T-cell (primary cell): ENCODE measurements around the gene MEGF8. TPM values are rescaled to one million over a fixed set of nuclear protein-coding genes. Genes with fewer than 3 reads are reported as not detected.

Experiments used
- ATAC-seq, 4 experiments: fragments of 200-7000 bp in 3 of 4; fragments of 150-1000 bp in 1 of 4; cut with Tn5 transposase; replicated peaks in 1 of 4; 1 replicate in 3 of 4; 2 replicates in 1 of 4; pipeline ENCODE4 v1.10.0; 2021; ENCODE audit warnings: moderate library complexity in 3 of 4, mild to moderate bottlenecking in 2 of 4, moderate number of reproducible peaks in 1 of 4
- CTCF ChIA-PET, 2 donors: fragments of 300-600 bp; sonication (Branson Sonifier 250); formaldehyde crosslinking; loops; one replicate each; lab custom pipeline; 2022; ENCODE audit warnings: antibody characterized with exemption in 2 of 2; lab: Charles Lee
- POLR2A ChIA-PET, 2 donors: fragments of 300-600 bp; sonication (Branson Sonifier 250); formaldehyde crosslinking; loops; one replicate each; lab custom pipeline; 2022; ENCODE audit warnings: antibody characterized with exemption in 2 of 2; lab: Charles Lee
- DNase-seq, 35 experiments: peaks; one replicate each; pipeline versions ENCODE4 v3.0.0 to v3.0.0-alpha.2; 2013 to 2023
- H3K27ac ChIP-seq: one replicate; pipeline ENCODE4 v1.5.1; 2013; ENCODE audit warnings: low read length
- H3K27me3 ChIP-seq, 2 experiments: replicated peaks in 1 of 2; 1 replicate in 1 of 2; 2 replicates in 1 of 2; pipeline versions ENCODE4 v1.6.1 to v1.7.0; 2013; ENCODE audit warnings: low read length in 1 of 2, mixed read lengths in 1 of 2; ENCODE audit not compliant: control insufficient read depth in 2 of 2, insufficient read depth in 2 of 2; ENCODE audit errors: extremely low read depth in 1 of 2
- H3K36me3 ChIP-seq, 2 donors: 1 replicate in 1 of 2; 2 replicates in 1 of 2; pipeline versions ENCODE4 v1.6.1 to v1.7.0; 2013; ENCODE audit warnings: low read length in 1 of 2; ENCODE audit not compliant: control insufficient read depth in 2 of 2, insufficient read depth in 1 of 2; ENCODE audit errors: extremely low read depth in 1 of 2
- H3K4me1 ChIP-seq, 2 experiments: 1 replicate in 1 of 2; 2 replicates in 1 of 2; pipeline versions ENCODE4 v1.6.1 to v1.7.0; 2013; ENCODE audit warnings: low read length in 2 of 2, mixed read lengths in 1 of 2; ENCODE audit not compliant: insufficient read depth in 2 of 2, control insufficient read depth in 1 of 2; ENCODE audit errors: extremely low read depth in 1 of 2
- H3K4me3 ChIP-seq, 2 donors: 1 replicate in 1 of 2; 2 replicates in 1 of 2; pipeline versions ENCODE4 v1.5.1 to v1.7.0; 2013; ENCODE audit warnings: mild to moderate bottlenecking in 2 of 2, low read length in 1 of 2, moderate library complexity in 1 of 2; ENCODE audit not compliant: control insufficient read depth in 1 of 2; ENCODE audit errors: extremely low read depth in 1 of 2
- H3K9me3 ChIP-seq: 2 replicates; pipeline ENCODE4 v1.7.0; 2013
- H3K27ac Mint-ChIP-seq, 2 donors: one replicate each; pipeline ENCODE4 v1.8.0; 2020 to 2021; ENCODE audit warnings: mild to moderate bottlenecking in 2 of 2, mixed read lengths in 2 of 2
- H3K27me3 Mint-ChIP-seq, 2 donors: one replicate each; pipeline ENCODE4 v1.8.0; 2021 to 2022; ENCODE audit warnings: mixed read lengths in 2 of 2
- H3K36me3 Mint-ChIP-seq: one replicate; pipeline ENCODE4 v1.8.0; 2021; ENCODE audit warnings: mixed read lengths
- H3K4me1 Mint-ChIP-seq, 3 donors: one replicate each; pipeline ENCODE4 v1.8.0; 2020 to 2022; ENCODE audit warnings: mixed read lengths in 3 of 3, mild to moderate bottlenecking in 1 of 3
- H3K4me3 Mint-ChIP-seq, 3 donors: one replicate each; pipeline ENCODE4 v1.8.0; 2020 to 2022; ENCODE audit warnings: mild to moderate bottlenecking in 3 of 3, mixed read lengths in 3 of 3, moderate library complexity in 3 of 3
- H3K9me3 Mint-ChIP-seq, 3 donors: one replicate each; pipeline ENCODE4 v1.8.0; 2020 to 2022; ENCODE audit warnings: mixed read lengths in 3 of 3
- WGBS: methylation state at CpG from one replicate; pipeline ENCODE4 v1.1.5; 2013; ENCODE audit warnings: missing lambda C conversion rate; ENCODE audit not compliant: insufficient coverage; 5-methylcytosine and 5-hydroxymethylcytosine counted together
- total RNA-seq, 35 experiments: library from RNA in 6 of 35; stranded (reverse) in 6 of 35; fragments of 120-200 nt in 1 of 35; gene quantifications; one replicate each; pipeline versions ENCODE4 v1.2.1 to v1.2.4 and lab custom pipeline; 2013 to 2026

MEGF8 gene
- total RNA-seq, 5 donors from 2014 or later (not counting 1 experiment from before 2014, with no cell fraction given): 5.2 to 11.4 (median 9.6) TPM

DNA sequence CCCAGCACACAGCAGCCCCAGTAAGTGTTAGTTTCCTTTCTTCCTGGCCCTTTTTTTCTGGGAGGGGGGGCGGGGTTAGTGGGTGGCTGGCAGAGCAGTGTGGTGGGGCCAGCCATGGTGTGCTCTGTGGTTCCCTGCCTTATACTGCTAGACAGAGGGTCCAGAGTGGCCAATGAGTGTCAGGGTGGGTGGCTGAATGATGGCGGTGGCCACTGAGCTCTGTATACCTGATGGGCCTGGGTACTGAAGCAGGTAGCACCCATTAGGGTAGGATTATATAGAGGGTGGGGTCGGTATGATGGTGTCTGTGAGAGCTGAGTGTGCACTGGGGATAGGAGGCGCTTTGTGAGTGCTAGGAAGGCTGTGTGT, 42.6 kb upstream of the MEGF8 start:
- H3K27me3 ChIP-seq: no peaks in the 10 kb centered on the region
- ChIA-PET CTCF (interaction anchor here in 1 of 2 donors (1.3 to 1.7 kb wide), 2 partner anchors 12 to 40 kb away, joined by 4 to 13 read pairs; no protein-coding TSS in a partner anchor), POLR2A (interaction anchor here (0.5 to 1.0 kb wide), 5 partner anchors 12 to 338 kb away, joined by 4 to 9 read pairs (median 7); partner anchors contain the start of gene CIC (in 1 of the 2))
- peak overlapping the region; percentile 95 for H3K27ac ChIP-seq
- peak in 1 of 35 experiments; percentile 24 for DNase-seq
- no peaks in the 10 kb centered on the region for H3K27me3 Mint-ChIP-seq
- peaks cover 3% of the 10 kb centered on the region for H3K36me3 Mint-ChIP-seq
- ATAC-seq: no peak
- no peak overlapping the region for H3K27ac Mint-ChIP-seq
- peaks cover 33 to 72% of the 10 kb centered on the region in 2 experiments for H3K4me1 ChIP-seq
- peaks cover 2 to 12% of the 10 kb centered on the region in 2 donors for H3K36me3 ChIP-seq
- peaks cover 38 to 49% (median 39%) of the 10 kb centered on the region in 3 donors for H3K4me1 Mint-ChIP-seq
- no peaks in the 10 kb centered on the region for H3K9me3 ChIP-seq
- 24% methylated on average over 3 of the region's 4 CpGs for WGBS
- peak overlapping the region in 1 of 2 donors; percentile 60 for H3K4me3 ChIP-seq
- H3K4me3 Mint-ChIP-seq: peak overlapping the region in 2 of 3 donors; percentile 48 to 70
- H3K9me3 Mint-ChIP-seq: no peaks in the 10 kb centered on the region

DNA sequence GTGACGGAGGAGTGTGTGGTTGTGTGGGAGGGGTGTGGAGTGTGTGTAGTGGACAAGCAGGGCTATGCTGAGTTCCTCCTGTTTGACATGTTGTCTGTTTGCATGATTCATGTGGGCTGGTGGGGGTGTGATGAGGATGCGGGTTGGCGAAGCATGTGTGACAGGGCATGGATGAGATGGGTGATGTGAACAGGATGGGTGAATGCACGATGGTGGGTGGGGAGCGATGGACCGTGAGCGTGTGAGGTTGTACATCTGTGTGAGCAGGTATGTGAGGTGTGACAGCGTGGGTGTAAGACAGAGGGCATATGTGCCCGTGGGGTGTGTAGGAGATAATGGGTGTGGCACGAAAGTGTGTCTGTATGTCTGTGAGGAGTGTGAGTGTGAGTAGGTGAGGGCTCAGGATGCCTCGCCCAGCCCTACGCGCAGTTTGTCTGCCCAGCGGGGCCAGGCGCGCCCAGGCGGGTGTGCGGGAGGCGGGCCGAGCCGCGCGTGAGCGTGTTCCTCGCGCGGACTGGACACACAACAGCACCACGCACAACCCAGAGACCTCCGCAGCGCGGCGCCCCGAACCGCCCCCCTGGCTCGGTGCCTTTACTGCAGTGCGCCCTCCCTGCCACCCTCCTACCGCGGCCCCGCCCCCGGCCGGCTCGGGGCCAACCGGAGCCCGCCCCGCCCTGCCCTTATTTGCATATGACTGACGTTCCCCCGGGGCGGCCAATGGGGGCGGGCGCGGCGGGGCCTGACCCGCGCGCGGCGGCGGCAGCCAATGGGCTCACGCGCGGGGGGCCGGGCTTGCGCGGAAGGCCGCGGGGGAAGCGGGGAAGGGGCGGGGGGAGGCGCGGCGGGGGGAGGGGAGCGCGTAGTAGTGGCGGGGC, 42.0 kb upstream of the MEGF8 start:
- Histone ChIP-seq H3K36me3 (peaks cover 3 to 19% of the 10 kb centered on the region in 2 donors), H3K27ac (peak overlapping the region; percentile 95), H3K4me3 (peak overlapping the region; percentile 49 to 60), H3K9me3 (no peaks in the 10 kb centered on the region), H3K27me3 (no peaks in the 10 kb centered on the region), H3K4me1 (peaks cover 33 to 66% of the 10 kb centered on the region in 2 experiments)
- CTCF ChIA-PET: interaction anchor here in 1 of 2 donors (1.3 kb wide), 1 partner anchor 41 kb away, joined by 4 read pairs; no protein-coding TSS in a partner anchor
- peaks cover 34 to 45% (median 38%) of the 10 kb centered on the region in 3 donors for H3K4me1 Mint-ChIP-seq
- POLR2A ChIA-PET: interaction anchor here in 1 of 2 donors (0.6 to 1.0 kb wide), 2 partner anchors 13 to 15 kb away, joined by 6 to 7 read pairs; partner anchors contain the start of gene CIC
- H3K27ac Mint-ChIP-seq: no peak overlapping the region
- H3K27me3 Mint-ChIP-seq: no peaks in the 10 kb centered on the region
- under 1% methylated on average over 38 of the region's 74 CpGs for WGBS
- peak; percentile 90 to 98 (median 96) for DNase-seq
- H3K9me3 Mint-ChIP-seq: no peaks in the 10 kb centered on the region
- ATAC-seq: peak; percentile 69 to 78 (median 72)
- peaks cover 3% of the 10 kb centered on the region for H3K36me3 Mint-ChIP-seq
- H3K4me3 Mint-ChIP-seq: no peak overlapping the region

DNA sequence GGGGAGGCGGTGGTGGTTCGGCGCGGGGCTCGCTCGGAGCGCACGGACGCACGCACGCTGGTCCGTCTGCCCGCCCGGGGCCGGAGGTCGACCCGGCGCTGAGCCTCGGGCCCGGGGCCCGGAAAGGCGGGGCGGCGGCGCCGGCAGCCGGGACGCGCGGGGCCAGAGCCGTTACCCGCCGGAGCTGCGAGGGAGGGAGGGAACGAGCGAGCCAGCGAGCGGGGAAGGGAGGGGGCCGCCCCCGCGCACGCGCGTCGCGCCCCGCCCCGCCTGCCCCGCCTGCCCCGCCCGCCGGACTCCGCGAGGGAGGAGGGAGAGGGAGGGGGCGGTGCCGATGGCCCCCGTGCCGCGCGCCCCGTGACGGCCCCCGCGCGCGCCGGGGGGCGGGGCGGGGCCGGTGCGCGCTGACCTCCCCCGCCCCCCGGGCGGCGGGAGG, 41.4 kb upstream of the MEGF8 start:
- CTCF ChIA-PET: interaction anchor here in 1 of 2 donors (1.2 kb wide), 1 partner anchor 176 kb away, joined by 4 read pairs; no protein-coding TSS in a partner anchor
- Histone ChIP-seq H3K4me3 (no peak overlapping the region), H3K36me3 (peaks cover 5 to 25% of the 10 kb centered on the region in 2 donors), H3K27me3 (no peaks in the 10 kb centered on the region), H3K27ac (no peak overlapping the region), H3K4me1 (peaks cover 32 to 59% of the 10 kb centered on the region in 2 experiments), H3K9me3 (no peaks in the 10 kb centered on the region)
- Mint-ChIP-seq H3K4me3 (no peak overlapping the region), H3K27me3 (no peaks in the 10 kb centered on the region), H3K9me3 (no peaks in the 10 kb centered on the region), H3K36me3 (peaks cover 3% of the 10 kb centered on the region), H3K4me1 (peaks cover 27 to 38% (median 31%) of the 10 kb centered on the region in 3 donors), H3K27ac (no peak overlapping the region)
- ATAC-seq (peak; percentile 40 to 57 (median 43)), DNase-seq (peak in 33 of 35 experiments; percentile 67 to 92 (median 77))
- under 1% methylated on average over 46 of the region's 76 CpGs for WGBS
- POLR2A ChIA-PET: interaction anchor here in 1 of 2 donors (0.6 kb wide), 1 partner anchor 20 kb away, joined by 3 read pairs; no protein-coding TSS in a partner anchor

DNA sequence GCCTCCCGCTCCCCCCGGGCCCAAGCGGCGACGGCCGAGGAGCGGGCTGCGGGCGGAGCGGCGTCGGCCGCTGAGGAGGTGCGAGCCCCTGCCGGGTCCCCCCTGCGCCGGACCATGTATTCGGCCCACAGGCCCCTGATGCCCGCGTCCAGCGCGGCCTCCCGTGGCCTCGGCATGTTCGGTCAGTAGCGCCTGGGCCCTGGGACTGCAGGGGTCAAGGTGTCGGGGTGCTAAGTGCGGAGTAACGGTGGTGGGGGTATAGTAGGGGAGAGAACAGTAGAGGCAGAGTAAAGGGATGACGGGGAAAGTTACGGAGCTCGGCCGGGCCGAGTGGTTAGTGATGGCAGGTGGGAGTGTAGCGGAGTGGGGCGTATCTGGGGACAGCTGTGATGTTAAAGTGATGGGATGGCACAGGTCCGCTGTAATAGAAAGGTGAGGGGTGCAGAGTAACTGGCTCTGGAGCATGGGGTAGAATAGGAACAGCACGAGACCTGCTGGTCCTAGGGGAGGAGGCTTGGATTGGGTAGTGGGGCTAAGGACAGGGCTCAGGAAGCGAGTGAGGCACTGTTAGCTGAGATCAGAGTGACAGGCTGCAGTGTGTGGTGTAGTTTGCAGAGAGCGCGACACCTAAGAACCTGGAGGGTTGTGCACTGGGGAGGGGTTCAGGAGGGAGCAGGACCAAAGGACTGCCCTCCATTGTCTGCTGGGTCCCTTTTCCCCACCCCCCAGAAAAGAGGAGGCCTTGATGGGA, 40.7 kb upstream of the MEGF8 start:
- H3K4me3 Mint-ChIP-seq: peak overlapping the region; percentile 87 to 91 (median 88)
- ChIA-PET CTCF (interaction anchor here in 1 of 2 donors (1.2 to 1.3 kb wide), 2 partner anchors 42 to 176 kb away, joined by 4 to 5 read pairs; partner anchors contain the start of gene GSK3A), POLR2A (interaction anchor here in 1 of 2 donors (0.6 kb wide), 2 partner anchors 19 to 74 kb away, joined by 3 to 9 read pairs; no protein-coding TSS in a partner anchor)
- peaks cover 12 to 32% of the 10 kb centered on the region in 2 donors for H3K36me3 ChIP-seq
- peaks cover 26 to 53% of the 10 kb centered on the region in 2 experiments for H3K4me1 ChIP-seq
- peak overlapping the region; percentile 48 for H3K27ac ChIP-seq
- H3K9me3 ChIP-seq: no peaks in the 10 kb centered on the region
- H3K4me1 Mint-ChIP-seq: peaks cover 21 to 32% (median 24%) of the 10 kb centered on the region in 3 donors
- WGBS: 2% methylated on average over 32 of the region's 41 CpGs
- H3K27ac Mint-ChIP-seq: peak overlapping the region; percentile 91 to 95
- no peaks in the 10 kb centered on the region for H3K27me3 ChIP-seq
- peak in 3 of 35 experiments; percentile 15 to 52 (median 35) for DNase-seq
- peaks cover 3% of the 10 kb centered on the region for H3K36me3 Mint-ChIP-seq
- no peaks in the 10 kb centered on the region for H3K27me3 Mint-ChIP-seq
- no peak for ATAC-seq
- H3K9me3 Mint-ChIP-seq: no peaks in the 10 kb centered on the region
- H3K4me3 ChIP-seq: peak overlapping the region; percentile 53 to 65

DNA sequence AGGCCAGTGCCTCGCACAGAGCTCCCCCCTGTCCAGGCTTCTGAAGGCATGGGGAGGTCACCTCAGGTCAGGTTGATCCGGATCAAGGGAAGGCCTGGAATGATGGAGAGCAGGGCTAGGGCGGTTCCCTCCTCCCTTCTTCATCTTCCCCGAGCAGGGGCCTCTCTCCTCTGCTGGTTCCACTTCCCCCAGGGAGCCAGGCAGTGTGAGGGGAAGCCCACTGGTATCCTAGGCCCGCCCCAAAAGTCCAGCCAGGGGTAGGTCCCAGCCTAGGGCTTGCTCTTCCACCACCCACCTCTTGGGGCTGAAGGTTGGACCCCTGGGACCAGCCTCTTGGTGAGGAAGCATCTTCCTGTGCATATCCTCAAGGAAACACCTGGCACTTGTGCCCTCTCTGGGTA, 39.9 kb upstream of the MEGF8 start:
- CTCF ChIA-PET: interaction anchor here in 1 of 2 donors (1.2 to 1.3 kb wide), 2 partner anchors 43 to 177 kb away, joined by 4 to 5 read pairs; partner anchors contain the start of gene GSK3A
- ATAC-seq (no peak), DNase-seq (no peak)
- Histone ChIP-seq H3K27me3 (no peaks in the 10 kb centered on the region), H3K27ac (peak overlapping the region; percentile 48), H3K9me3 (no peaks in the 10 kb centered on the region), H3K4me1 (peaks cover 26 to 55% of the 10 kb centered on the region in 2 experiments), H3K36me3 (peaks cover 14 to 40% of the 10 kb centered on the region in 2 donors), H3K4me3 (peak overlapping the region in 1 of 2 donors; percentile 53)
- WGBS: 60% methylated on average over 2 of the region's 5 CpGs
- no peaks in the 10 kb centered on the region for H3K9me3 Mint-ChIP-seq
- H3K27me3 Mint-ChIP-seq: no peaks in the 10 kb centered on the region
- peak overlapping the region; percentile 91 to 95 for H3K27ac Mint-ChIP-seq
- H3K4me3 Mint-ChIP-seq: peak overlapping the region; percentile 87 to 91 (median 88)
- POLR2A ChIA-PET: interaction anchor here (0.6 kb wide), 2 partner anchors 43 to 75 kb away, joined by 3 to 9 read pairs; partner anchors contain the start of gene GSK3A (in 1 of the 2)
- peaks cover 3% of the 10 kb centered on the region for H3K36me3 Mint-ChIP-seq
- H3K4me1 Mint-ChIP-seq: peaks cover 20 to 32% (median 22%) of the 10 kb centered on the region in 3 donors
